ENCODE data around the gene SLC35E4.
A peak's percentile ranks its signal among the peaks of the same experiment; 100 is the strongest.
"Not testable (repeated sequence)": the region's sequence is repeated elsewhere in the genome, so short reads cannot be mapped to it uniquely, and the experiment has no call there.

Gene SLC35E4, protein sequence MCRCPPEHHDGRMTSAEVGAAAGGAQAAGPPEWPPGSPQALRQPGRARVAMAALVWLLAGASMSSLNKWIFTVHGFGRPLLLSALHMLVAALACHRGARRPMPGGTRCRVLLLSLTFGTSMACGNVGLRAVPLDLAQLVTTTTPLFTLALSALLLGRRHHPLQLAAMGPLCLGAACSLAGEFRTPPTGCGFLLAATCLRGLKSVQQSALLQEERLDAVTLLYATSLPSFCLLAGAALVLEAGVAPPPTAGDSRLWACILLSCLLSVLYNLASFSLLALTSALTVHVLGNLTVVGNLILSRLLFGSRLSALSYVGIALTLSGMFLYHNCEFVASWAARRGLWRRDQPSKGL

GRCh38 chr22:30635273-30636225 is at the start of gene SLC35E4:
SLC35E4 (plus strand) TSS chr22:30635781; CDS start chr22:30636451, 670 bp downstream.
- DNase-seq (ENCODE audit: low read depth), result peak; percentile 94

DNA sequence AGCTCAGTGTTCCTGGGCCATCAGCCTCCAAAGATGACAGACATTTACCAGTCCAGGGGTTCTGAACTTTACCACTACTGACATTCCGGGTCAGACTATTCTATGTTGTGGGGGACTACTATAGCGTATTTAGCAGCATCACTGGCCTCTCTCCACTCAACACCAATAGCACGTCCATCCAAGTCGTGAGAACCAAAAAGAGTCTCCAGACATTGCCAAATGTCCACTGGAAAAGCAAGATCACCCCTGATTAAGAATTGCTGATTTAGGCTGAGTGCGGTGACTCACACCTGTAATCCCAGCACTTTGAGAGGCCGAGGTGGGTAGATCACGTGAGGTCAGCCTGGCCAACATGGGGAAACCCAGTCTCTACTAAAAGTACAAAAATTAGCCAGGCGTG is 49.2 kb upstream of the SLC35E4 start:
- no peak for DNase-seq (ENCODE audit: low read depth)

DNA sequence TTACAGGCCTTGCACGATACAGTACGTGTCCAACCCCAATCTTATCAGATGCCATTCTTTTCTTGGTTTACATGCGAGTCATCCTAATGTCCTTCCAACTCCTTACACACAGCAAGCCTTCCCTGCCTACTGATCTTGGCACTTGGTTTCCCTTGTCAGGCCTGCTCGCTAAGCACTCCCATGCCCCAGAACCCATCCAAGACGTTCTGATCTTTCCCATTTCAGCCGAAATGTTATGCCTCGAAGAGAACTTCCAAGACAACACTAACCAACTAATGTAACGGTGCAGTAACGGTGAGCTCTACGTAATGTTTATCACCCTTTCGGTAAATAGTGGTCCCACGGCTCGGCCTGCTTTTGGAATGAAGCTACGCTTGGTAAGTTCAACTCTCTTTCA is 44.4 kb upstream of the SLC35E4 start:
- DNase-seq (ENCODE audit: low read depth), result no peak

- peak; percentile 90 for DNase-seq (ENCODE audit: low read depth)
These were observed 43.8 kb upstream of the SLC35E4 start, which contains the start of gene PES1 for GRCh38 chr22:30591588-30592359. PES1 (minus strand) TSS chr22:30591910; CDS start chr22:30591833, 77 bp downstream.

GRCh38 chr22:30592360-30592713 is 43.2 kb upstream of the SLC35E4 start:
- DNase-seq (ENCODE audit: low read depth), result not testable (repeated sequence)

- DNase-seq (ENCODE audit: low read depth), result no peak
These were observed 39.4 kb upstream of the SLC35E4 start for GRCh38 chr22:30596199-30596598.

- DNase-seq (ENCODE audit: low read depth), result no peak
These were observed 38.7 kb upstream of the SLC35E4 start for GRCh38 chr22:30596886-30597285.

DNA sequence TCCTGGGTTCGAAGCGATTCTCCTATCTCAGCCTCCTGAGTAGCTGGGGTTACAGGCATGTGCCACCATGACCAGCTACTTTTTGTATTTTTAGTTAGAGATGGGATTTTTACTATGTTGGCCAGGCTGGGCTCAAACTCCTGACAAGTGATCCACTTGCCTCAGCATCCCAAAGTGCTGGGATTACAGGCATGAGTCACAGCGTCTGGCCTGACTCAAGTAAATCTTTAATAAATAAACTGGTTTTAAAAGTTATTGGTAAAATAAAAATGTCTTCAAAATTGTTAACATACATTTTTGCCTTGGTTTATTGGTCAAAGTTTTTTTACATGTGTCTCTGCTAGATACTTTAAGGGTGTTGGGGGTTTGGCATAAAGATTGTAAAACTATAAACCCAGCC is 36.6 kb upstream of the SLC35E4 start:
- no peak for DNase-seq (ENCODE audit: low read depth)

GRCh38 chr22:30600921-30601320 is 34.7 kb upstream of the SLC35E4 start:
- no peak for DNase-seq (ENCODE audit: low read depth)

DNA sequence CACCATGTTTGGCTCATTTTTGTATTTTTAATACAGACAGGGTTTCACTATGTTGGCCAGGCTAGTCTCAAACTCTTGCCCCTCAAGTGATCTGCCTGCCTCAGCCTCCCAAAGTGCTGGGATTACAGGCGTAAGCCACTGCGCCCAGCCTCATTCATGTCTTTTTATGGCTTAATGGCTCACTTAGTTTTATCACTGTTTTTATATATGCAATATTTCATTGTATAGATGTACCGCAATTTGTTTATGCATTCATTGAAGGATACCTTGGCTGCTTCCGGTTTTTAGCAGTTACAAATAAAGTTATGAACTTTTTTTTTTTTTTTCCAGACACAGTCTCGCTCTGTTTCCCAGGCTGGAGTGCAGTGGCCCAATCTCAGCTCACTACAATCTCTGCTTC is 34.1 kb upstream of the SLC35E4 start:
- no peak for DNase-seq (ENCODE audit: low read depth)

- DNase-seq (ENCODE audit: low read depth), result no peak
These were observed 33.5 kb upstream of the SLC35E4 start for GRCh38 chr22:30602049-30602448.

DNA sequence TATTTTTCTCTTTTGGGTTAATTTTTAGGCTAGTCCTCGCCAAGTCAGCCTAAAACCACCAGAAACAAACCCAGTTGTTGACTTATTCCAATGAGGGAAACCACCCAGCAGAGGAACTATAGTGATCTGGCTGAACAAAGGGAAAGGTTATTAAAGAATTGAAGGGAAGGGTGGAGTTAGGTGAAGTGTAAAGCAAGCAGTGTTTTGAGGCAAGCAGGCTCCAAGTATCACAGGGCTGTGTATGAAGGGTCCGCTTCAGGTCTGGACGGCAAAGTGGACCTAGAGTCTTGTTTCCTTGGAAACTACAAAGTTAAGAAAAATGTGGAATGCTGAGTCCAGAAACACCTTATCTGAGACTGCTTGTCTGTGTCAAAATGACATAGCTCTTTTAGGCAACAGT is 31.8 kb upstream of the SLC35E4 start:
- DNase-seq (ENCODE audit: low read depth), result no peak

DNA sequence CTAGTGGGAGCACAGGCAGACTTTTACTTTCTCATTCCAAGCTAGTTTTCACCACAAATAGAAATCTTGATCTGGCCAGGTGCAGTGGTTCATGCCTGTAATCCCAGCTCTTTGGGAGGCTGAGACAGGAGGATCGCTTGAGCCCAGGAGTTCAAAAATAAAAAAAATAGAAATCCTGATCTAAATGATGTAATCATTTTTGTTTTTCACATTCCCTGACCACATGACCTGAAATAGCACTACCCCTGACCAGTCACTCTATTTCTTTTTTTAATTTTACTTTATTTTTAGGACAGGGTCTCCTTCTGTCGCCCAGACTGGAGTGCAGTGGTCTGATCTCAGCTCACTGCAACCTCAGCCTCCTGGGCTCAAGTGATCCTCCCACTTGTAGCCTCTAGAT is 30.9 kb upstream of the SLC35E4 start:
- DNase-seq (ENCODE audit: low read depth), result no peak

DNA sequence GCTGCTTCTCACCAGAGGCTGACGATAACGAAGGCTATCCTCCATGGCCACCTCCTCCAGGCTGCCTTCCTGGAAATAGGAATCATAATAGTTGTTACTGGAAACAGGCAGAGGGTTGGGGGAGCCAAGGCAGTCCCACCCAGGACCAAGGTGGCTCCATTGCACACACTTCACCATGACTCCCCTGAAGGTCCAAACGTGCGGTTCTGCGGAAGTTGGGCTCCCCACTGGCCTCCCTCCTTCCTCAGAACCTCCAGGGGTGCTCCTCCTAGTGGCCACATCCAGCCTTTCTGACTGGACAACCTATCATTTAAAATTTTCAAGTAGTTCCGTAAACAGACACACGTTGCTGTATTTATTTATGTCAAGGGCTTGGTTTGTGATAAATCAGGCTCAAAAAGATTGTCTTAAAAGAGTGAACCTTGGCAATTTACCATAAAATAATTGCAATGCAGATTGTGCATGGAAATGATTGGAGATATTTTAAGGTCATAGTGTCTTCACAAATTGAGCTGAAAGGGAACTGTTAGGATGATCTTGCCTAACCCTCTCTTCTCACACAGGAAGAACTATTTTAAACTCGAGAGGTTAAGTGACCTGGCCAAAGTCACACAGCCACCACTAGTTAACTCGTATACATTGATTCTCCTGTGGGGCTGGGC is 30.0 kb upstream of the SLC35E4 start:
- DNase-seq (ENCODE audit: low read depth), result no peak

GRCh38 chr22:30606455-30607299 is 28.9 kb upstream of the SLC35E4 start, which contains the start of gene TCN2:
TCN2 (plus strand) TSS chr22:30607174; CDS start chr22:30607332, 158 bp downstream.
- no peak for DNase-seq (ENCODE audit: low read depth)

GRCh38 chr22:30607300-30607930 is 28.2 kb upstream of the SLC35E4 start:
- DNase-seq (ENCODE audit: low read depth), result no peak

GRCh38 chr22:30607939-30608338 is 27.6 kb upstream of the SLC35E4 start:
- DNase-seq (ENCODE audit: low read depth), result no peak

DNA sequence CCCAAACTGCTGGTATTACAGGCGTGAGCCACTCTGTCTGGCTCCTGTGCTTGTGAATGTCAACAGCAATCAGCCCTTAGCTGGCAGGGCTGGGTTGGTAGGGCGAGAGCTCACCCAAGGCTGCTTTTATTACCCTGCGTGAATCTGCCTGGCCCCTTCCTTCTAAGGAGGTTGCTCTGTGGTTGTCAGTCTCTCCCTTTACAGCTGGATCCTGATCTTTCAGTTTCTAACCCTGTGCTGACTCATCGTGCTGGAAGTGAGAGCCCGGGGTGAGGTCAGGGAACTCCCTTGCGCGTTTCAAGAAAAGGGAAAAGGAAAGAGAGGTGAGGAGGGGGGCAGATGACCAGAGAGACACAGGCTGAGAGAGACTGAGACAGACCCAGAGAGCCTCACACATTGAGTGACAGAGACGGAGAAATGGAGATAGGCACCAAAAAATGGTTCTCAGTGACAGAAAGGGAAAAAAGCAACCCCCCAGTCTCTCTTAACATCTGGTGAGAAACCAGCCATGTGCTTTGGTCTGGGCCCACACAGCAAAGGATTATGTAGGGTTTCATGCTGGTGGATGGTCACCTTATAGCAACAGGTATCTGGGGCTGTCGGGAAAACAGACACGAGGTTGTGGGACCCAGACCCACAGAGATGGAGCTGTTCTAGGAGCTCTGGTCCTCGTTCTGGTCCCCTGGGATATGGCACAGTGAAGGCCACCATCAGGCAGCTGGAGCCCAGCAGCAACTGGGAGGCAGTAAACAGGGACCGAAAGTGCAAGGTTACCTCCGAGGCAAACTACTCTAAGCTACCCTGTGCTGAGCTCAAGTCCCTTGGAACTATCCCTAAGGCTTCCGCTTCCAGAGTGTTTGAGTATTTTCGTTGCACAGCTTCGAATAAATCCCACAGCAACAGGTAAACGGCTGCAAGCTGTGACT is 26.1 kb upstream of the SLC35E4 start:
- no peak for DNase-seq (ENCODE audit: low read depth)

- no peak for DNase-seq (ENCODE audit: low read depth)
These were observed 25.3 kb upstream of the SLC35E4 start for GRCh38 chr22:30610299-30610698.

Measured in stimulated activated CD8-positive, alpha-beta memory T cell treated with anti-CD3 and anti-CD28 coated beads, Interleukin-12 subunit alpha, Interleukin-12 subunit beta, amount 100 ng/mL, for 1 hour (primary cell).